ENCODE measurements around the gene TAMALIN.

GRCh38 chr12:52005218-52005902, 1.4 kb upstream of the TAMALIN start:
- TF ChIP-seq EZH2 (IDR thresholded peaks at IDR 0.05) (no peak), POLR2AphosphoS5 (IDR thresholded peaks at IDR 0.05; ENCODE audit: borderline replicate concordance, low read depth, low read length) (no peak)
